Left renal cortex interstitium (tissue), 4 donors: ENCODE results near the gene CD300H. TPM values are rescaled to one million over a fixed set of nuclear protein-coding genes. Genes with fewer than 3 reads are reported as not detected.
"Not testable (repeated sequence)": the region's sequence is repeated elsewhere in the genome, so short reads cannot be mapped to it uniquely, and the experiment has no call there.

Source experiments
- DNase-seq, 4 donors: peaks; one replicate each; pipeline ENCODE4 v3.0.0-alpha.2; 2013; ENCODE audit warnings: low read depth in 4 of 4, low spot score in 2 of 4, missing footprints in 1 of 4
- polyA plus RNA-seq, 4 donors: library from polyadenylated mRNA; unstranded; fragments of 120-200 nt; gene quantifications; one replicate each; pipeline ENCODE4 v1.2.1, GENCODE V29; 2013; ENCODE audit not compliant: insufficient read length in 4 of 4

Gene CD300H
- polyA plus RNA-seq, 4 donors: 0.34 TPM; not detected in 3

GRCh38 chr17:74591503-74591902, 24.2 kb upstream of the CD300H start:
- DNase-seq: no peak

GRCh38 chr17:74585711-74586110, 18.4 kb upstream of the CD300H start:
- DNase-seq: no peak

DNA sequence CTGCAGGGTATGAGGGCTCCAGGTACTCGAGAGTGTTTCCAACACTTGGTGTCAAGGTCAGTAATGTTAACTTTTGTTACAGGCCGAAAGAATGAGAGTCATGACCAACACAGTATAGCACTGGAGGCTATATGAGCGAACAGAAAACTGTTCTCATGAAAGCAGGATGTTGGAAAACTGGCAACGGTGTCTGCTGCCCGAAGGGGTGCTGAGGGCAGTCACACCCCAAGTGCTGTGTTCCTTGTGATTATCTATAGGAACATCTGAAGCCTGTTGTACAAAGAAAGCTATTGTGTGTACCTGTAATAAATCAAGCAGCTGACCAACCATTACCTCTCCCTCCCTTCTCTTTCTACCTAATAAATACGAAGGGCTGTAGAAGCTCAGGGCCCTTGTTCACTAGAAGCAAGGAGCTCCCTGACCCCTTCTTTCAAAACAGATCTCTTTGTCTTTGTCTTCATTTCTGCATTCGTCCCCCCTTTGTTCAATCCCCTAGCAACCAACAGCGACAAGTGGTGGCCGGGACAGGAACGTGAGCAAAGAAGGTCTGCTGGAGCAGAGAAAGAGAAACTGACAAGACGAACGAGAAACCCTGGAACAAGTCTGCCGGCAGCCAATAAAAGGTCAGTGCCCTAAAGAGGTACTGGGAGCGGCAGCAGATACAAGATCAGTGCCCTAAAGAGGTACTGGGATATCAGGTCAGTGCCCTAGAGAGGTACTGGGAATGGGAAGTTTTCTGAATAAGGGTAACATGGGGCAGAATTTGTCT, 17.2 kb upstream of the CD300H start:
- no peak for DNase-seq

- DNase-seq: no peak
These were observed 15.3 kb upstream of the CD300H start for GRCh38 chr17:74582633-74583032.

DNA sequence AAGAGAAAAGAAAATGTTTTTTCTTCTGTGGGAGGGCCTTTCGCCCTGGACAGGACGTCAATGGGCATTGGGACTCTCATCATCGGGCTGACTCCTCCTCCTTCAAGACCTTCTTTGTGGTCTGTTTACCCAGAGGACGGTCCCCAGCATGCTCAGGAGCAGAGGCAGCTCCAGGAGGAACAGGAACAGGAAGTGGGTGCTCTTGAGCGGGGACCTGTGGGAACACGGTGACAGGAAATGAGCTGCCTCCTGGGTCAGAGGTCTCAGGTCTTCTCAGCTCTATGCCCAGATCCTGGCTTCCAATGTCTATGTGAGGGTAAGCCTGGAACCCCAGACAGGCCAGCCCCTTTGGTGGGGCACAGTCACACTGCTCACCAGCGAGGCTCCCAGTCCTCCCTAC, 12.6 kb upstream of the CD300H start:
- DNase-seq: no peak

GRCh38 chr17:74578979-74579378, 11.7 kb upstream of the CD300H start:
- DNase-seq: no peak

GRCh38 chr17:74574489-74575142, 7.3 kb upstream of the CD300H start:
- DNase-seq: no peak

DNA sequence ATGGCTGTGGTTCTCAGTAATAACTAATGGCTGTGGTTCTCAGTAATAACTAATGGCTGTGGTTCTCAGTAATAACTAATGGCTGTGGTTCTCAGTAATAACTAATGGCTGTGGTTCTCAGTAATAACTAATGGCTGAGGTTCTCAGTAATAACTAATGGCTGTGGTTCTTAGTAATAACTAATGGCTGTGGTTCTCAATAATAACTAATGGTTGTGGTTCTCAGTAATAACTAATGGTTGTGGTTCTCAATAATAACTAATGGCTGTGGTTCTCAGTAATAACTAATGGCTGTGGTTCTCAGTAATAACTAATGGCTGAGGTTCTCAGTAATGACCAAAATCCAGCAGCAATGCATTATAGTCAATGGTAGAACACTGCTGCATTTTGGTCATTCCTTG, 6.3 kb upstream of the CD300H start:
- DNase-seq: not testable (repeated sequence)

DNA sequence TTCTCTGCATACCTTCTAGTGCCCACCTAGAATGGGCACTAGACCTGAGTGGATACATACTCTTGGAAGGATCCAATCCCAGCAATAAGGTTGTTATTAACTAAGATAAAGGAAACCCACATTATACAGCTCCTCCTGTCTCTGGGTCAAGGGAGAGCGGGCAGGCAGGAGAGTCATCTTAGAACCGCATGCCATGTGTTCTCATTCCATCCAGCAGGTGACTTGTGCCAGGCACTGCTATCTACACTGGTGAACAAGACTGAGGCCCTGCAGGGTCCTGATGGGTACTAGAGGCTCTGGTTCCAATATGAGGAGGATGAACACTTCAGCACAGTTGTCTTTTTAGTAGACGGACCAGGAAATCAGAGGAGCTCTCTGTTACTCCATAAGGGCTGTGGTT, 5.9 kb upstream of the CD300H start:
- DNase-seq: no peak

GRCh38 chr17:74571621-74572270, 4.4 kb upstream of the CD300H start:
- DNase-seq: no peak

DNA sequence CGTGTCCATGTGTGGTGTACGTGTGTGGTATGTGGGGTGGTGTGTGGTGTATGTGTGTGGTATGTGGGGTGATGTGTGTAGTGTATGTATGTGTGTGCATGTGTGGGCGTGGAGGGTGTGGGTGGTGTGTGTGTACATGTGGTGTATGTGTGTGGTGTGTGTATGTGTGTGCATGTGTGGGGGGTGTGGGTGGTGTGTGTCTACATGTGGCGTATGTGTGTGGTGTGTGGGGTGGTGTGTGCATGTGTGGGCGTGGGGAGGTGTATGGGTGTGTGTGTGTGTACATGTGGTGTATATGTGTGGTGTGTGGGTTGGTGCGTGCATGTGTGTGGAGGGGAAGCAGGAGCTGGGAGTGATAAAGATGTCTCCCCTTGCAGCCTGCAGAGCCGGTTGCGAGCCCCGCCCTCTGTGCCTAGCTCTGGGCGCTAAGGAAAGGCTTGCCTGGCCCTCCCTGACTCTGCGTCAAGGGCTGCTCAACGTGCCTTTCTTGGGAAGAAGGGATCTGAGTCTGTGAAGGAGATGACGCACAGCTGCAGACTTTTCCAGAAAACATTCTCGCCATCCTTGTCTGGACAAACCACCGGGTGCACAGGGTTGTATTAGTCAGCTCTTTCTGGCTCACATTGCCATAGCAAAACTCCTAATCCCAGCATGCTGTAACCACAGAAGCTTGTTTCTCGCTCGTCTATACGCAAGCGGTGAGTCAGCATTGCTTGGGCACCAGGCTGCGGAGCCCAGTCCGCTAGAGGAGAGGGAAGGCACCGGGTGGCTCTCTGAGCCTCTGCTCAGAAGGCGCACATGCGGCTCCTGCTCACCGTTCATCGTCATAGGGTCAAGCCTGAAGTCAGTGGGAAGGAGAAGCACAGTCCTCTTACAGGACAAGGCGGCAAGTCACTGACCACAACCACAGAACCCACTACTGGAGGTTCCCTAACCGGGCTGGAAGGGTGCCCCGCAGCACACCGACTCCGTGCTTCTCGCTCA, 2.0 kb upstream of the CD300H start:
- no peak for DNase-seq

- DNase-seq: no peak
These were observed 981 bp upstream of the CD300H start for GRCh38 chr17:74568106-74568873.

GRCh38 chr17:74566132-74566753, 1.1 kb downstream of the CD300H start:
- DNase-seq: no peak

DNA sequence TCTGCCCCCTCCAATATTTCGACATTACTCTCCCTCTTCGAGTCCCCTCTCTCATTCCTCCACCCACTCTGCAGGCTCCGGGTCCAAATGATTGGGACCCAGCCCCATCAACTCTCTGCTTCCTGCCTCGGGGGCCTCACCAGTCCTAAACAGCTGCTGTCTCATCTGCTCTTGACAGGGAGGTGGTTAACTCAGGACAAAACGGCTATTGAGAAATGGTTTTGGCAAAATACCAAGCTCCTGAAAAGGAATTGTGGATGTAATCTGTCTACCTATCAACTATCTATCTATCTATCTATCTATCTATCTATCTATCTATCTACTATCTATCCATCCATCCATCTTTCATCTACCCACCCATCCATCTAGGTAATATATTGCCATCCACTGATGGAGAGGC, 2.2 kb downstream of the CD300H start:
- DNase-seq: no peak

DNA sequence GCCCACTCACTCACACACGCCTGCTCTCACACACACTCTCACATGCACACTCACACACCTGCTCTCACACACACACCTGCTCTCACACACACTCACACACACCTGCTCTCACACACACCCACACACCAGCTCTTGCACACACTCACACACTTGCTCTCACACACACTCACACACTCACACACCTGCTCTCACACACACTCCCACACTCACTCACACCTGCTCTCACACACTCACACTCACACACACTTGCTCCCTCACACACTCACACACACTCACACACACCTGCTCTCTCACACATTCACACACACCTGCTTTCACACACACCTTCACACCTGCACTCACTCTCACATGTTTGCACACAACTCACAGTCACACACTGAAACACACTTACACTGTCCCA, 4.0 kb downstream of the CD300H start:
- no peak for DNase-seq

GRCh38 chr17:74561586-74561985, 5.7 kb downstream of the CD300H start:
- no peak for DNase-seq

DNA sequence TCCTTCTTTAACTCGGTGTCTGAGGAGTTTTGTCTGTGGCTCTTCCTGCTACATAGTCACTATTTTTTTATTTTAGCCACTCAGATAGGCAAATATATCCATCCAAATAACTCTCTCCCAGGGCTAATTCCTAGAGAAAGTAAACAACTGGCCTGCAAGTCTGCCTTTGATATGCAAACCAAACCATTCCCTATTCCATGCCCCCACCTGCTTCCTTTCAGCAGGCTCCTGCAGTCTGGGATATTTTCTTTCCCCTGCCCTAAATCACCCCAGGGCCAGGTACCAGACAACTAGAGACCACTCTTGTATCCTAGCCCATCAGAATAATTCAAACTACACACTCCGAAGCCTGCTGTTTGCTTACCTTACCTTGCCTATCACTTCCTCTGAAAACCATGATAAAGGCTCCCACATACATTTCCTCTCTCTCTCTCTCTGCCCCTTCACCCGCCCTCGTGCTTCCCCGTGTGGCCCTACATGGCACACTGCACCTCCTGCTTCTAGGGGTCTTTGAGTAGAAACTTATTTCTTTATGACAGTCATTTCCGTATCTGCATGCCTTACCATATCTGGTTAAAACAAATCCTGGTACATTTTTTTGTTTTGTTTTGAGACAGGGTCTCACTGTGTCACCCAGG, 8.3 kb downstream of the CD300H start:
- no peak for DNase-seq

DNA sequence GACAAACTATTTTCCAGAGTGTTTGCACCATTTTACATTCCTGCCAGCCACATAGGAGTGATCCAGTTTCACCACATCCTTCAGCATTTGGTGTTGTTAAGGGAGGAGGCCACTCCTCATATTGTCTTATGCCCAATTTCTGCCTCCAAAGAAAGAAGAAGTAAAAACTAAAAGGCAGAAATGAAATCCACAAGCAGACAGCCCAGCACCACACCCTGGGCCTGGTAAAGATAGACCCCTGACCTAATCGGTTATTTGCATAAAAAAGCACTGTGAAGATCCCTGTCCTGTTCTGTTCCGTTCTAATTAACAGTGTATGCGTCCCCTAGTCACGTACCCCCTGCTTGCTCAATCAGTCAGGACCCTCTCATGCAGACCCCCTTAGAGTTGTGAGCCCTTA, 8.9 kb downstream of the CD300H start:
- not testable (repeated sequence) for DNase-seq

DNA sequence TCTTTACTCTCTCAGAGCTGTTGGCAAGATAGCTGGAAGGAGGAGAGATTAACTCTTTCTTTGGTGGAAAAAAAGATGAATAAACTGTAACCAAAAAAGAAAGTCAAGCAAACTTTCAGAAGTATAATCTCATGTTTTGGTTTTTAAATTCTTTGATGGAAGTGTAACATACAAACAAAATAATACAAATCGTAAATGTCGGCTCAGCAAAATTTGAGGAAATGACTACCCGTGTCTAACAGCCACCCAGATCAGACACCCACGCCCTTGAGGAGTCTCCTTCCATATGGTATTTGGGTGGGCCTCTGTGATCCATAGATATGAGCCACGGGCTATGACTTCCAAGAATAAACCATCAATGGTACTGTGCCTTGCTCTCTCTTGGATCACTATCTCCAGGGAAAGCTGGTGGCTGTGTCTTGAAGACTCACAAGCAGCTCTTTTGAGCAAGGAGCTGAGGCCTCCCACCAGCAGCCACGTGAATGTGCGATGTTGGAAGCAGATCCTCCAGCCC, 11.8 kb downstream of the CD300H start:
- no peak for DNase-seq
